GM19043 (cell line): ENCODE results near the gene CCDC88B.
"Not testable (repeated sequence)": the region's sequence is repeated elsewhere in the genome, so short reads cannot be mapped to it uniquely, and the experiment has no call there.

Experiments
- ATAC-seq: cut with Tn5 transposase; IDR thresholded peaks from one replicate; pipeline ENCODE4 v1.9.1; 2021; ENCODE audit warnings: low read depth; ENCODE audit not compliant: unreplicated experiment

Gene CCDC88B

DNA sequence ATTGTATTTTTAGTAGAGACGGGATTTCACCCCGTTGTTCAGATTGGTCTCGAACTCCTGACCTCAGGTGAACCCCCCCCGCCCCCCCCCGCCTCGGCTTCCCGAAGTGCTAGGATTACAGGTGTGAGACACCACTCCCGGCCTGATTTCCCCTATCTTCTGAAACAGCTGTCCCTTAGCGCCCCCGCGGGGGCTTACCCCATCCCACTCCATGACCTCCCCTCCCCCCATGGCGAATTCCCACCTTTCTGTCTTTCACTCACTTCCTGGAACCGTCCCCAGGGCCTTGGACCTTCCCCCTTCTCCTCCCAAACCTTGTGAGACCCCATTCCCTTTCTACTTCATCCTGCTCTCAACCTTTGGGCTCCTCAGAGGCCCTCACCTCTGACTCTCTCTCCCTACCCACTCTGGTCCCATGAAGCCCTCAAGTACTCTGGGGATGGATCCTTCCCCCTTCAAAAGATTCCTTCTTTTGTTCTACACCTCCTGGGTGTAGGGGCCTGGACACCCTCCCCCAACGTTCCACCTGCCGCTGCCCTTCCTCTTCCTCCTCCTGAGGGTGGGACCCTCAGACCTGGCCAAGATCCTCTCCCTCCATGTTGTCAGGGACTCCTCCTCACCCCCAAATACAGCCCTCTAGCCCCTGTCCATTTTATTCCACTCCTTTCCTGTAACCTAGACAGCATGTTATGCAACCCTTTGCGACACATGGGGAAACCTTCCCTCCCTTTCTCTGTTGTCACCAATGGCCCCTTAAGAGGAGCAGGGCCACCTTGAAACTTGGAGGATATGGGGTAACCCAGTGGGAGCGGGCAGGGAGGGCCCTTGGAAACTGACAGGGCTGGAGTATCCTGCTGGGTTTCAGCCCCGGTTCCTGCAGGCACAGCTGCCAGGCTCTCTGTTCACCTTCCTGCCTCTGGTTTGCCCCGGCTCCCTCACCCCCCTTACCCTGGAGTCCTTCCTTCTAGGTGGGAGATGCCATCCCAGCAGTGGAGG lies 20.9 kb upstream of the CCDC88B start:
- no peak for ATAC-seq

DNA sequence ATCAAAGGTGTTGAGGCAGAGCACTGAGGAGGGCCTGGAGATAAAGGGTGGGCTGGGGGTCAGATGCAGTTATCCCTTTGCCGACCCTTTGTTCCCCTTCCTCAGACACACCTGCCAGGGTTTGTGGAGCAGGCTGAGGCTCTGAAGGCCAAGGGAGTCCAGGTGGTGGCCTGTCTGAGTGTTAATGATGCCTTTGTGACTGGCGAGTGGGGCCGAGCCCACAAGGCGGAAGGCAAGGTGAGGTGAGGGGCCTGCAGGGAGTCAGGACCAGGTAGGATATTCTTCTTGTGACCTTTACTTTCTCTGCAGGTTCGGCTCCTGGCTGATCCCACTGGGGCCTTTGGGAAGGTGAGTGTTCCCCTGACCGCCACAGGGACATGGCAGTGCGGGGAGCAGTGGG lies 19.4 kb upstream of the CCDC88B start:
- no peak for ATAC-seq

DNA sequence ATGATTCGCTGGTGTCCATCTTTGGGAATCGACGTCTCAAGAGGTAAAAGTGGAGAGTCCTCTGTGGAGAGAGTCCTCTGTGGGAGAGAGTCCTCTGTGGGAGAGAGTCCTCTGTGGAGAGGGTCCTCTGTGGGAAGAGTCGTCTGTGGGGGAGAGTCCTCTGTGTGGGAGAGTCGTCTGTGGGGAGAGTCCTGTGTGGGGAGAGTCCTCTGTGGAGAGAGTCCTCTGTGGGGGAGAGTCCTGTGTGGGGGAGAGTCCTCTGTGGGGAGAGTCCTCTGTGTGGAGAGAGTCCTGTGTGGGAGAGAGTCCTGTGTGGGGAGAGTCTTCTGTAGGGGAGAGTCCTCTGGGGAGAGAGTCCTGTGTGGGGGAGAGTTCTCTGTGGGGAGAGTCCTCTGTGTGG lies 19.0 kb upstream of the CCDC88B start:
- ATAC-seq: no peak

DNA sequence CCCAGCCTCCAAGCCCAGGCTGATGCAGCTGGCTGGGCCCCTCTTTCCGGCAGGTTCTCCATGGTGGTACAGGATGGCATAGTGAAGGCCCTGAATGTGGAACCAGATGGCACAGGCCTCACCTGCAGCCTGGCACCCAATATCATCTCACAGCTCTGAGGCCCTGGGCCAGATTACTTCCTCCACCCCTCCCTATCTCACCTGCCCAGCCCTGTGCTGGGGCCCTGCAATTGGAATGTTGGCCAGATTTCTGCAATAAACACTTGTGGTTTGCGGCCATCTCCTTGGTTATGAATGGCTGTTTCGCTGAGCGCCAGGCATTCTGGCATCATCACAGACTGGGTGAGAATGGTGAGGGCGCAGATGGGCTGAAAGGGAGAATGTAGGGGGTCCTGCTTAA lies 18.5 kb upstream of the CCDC88B start:
- ATAC-seq: no peak

DNA sequence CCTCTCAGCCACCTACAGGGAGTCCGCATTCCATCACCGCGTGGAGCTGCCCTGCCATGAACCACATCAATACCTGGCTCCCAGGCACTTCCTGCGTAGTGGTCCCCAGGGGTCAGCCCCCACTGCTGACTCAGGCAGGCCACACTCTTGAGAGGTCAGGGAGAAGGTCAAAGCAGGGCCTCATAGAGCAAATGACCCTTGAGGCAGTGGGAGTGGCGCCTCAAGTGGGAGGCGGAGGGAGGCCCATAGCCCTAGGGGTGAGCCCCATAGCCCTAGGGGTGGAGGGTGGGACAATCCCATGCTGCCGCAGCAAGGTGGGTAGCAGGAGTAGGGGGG lies 17.1 kb upstream of the CCDC88B start:
- no peak for ATAC-seq

DNA sequence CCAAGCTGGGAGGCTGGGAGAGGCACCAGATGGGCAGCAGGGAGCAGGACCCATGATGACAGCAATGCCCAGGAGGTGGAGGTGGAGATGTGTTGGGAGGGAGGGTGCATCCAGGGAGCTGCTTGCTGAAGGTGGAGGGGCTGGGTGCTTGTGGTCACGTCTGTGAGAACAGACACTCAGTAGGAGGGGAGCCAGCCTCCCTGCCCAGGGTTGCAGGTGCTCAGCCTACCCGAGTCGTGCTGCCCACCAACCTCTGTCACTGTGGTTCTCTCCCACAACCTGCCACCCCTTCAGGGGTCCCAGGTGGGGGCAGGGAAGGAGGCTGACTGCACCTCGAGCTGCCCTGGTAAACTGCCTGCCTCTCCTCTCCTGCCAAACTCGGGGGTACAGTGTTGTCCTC lies 16.6 kb upstream of the CCDC88B start:
- no peak for ATAC-seq

DNA sequence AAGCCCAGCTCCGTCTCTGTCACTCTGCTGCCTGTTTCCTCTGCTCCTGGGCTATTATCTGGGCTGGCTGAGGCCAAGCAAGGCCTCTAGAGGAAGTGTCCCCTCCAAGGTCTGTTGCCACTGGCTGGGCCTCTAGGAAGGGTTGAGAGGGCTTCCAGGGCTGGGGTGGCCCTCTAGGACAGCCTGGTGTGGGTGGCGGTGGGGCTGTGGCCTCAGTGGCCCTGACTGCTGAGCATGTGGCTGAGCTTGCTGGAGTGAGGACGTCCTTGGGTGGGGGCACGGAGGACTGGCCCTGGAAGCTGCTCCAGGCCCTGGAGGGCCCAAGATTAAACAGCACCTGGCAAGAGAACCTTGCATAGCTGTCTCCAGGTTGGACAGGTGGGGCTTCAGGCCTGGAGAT lies 16.0 kb upstream of the CCDC88B start:
- not testable (repeated sequence) for ATAC-seq

DNA sequence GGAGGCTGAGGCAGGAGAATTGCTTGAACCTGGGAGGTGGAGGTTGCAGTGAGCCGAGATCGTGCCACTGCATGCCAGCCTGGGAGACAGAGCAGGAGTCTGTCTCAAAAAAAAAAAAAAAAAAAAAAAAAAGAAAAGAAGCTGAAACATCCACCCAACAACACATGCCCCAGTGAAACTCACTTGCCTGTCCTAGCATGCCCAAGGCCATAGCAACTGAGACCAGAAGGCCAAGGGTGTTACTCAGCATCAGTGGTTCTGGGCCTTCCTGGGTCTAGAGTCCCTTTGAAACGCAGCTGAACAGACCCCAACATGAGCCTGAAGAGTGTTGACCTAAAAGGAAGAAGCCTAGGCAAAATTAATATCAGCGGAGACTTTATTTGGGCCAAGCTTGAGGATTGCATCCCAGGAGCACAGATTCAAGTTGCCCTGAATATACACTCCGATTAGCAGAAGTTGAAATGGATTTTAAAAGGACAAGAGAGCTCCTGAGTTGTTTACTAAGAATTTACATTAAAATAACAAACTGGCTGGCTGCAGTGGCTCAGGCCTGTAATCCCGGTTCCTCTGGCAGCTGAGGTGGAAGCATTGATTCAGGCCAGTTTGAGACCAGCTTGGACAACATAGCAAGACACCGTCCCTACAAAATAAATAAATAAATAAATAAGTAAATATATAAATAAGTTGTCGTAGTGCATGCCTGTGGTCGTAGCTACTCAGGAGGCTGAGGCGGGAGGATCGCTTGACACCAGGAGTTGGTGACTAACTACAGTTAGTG lies 15.1 kb upstream of the CCDC88B start:
- ATAC-seq: no peak

DNA sequence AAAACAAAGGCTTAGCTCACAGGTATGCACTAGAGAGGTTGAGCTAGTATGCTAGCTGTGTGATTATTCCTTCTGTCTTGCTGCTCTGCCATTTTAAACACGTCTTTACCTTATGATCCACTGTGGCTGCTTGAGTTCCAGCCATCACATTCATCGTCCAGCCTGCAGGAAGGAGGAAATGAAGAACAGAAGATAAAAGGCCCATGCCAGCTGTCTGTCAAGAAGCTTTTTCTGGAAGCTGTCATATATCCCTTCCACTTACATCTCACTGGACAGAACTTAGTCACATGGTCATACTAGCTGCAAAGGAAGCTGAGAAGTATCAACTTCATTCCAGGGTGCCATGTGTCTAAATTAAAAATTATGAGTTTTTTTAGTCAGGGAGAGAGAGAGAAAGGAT lies 12.6 kb upstream of the CCDC88B start:
- no peak for ATAC-seq

DNA sequence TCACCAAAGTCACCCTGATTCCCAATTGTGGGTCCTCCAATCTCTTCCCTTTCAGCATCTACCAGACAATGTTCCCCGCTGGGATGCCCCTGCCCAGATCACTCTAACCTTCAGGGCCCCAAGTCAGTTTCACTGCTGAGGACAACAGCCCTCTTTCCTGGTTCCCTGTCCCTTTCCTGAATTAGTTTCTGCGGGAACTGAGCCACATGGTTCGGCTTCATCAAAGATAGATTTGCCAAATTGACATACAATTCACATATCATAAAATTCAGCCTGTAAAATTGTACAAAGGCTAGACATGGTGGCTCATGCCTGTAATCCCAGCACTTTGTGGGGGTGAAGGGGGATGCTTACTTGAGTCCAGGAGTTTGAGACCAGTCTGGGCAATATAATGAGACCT lies 12.0 kb upstream of the CCDC88B start:
- ATAC-seq: no peak

DNA sequence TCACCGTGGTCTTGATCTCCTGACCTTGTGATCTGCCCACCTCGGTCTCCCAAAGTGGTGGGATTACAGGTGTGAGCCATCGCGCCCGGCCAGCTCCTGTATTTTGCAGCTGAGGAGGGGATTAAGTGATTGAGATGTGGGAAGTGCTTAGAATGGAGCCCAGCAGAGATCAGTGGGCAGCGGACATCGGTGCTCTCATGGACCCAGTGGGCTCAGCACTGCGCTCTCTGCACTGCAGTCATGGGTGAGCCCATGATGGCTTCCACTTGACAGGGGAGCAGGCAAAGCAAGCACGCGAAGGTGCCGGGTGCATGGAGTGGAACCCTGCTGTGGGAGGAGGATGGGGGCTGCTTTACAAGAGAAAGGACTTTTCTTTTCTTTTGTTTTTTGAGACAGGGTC lies 9.1 kb upstream of the CCDC88B start:
- ATAC-seq: no peak

DNA sequence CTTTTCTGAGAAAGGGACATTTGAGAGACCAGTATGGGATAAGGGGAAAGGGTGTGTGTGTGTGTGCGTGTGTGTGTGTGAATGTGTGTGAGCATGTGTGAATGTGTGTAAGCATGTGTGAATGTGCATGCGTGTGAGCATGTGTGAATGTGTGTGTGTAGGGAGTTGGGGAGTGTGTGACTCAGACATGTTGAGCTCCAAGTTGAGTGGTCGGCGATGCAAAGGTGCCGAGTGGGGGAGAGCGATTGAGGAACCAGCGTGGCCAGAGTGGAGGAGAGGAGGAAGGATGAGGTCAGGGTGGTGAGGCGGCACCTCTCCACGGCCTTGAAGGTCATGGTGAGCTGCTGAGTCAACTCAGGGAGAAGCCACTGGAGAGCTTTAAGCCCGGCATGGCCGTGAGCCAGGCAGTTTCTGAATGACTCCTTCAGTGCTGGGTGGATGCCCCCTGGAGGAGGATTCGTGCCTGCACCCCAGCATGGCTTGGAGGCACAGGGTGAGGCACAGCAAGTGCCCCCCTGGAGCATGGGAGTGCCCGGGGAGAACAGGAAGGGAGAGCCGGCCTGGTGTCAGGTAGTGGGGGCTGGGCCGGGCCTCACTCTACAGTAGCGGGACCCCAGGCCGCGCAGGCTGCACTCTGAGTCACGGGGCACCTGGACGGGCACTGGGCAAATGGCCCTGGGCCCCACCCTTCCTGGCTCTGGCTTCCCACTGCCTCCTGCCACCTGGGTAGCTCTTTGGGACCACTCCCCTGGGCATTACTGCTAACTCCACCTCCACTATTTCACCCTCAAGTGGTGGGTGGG lies 8.2 kb upstream of the CCDC88B start:
- peak; percentile 44 for ATAC-seq

DNA sequence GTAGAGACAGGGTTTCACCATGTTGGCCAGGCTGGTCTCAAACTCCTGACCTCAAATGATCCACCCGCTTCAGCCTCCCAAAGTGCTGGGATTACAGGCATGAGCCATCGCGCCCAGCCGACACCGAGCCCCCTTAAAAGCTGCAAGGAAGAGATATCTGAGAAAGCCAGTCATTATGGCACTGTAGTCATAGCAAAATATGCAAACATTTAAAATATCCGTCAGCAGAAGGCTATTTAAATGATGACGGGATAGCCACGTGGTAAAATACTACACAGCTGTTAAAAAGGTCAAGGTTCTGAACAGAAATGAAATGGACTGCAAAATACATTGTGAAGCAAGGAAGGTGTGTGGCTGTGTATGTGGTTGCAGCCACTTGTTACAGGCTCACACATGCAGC lies 6.4 kb upstream of the CCDC88B start:
- ATAC-seq: no peak

DNA sequence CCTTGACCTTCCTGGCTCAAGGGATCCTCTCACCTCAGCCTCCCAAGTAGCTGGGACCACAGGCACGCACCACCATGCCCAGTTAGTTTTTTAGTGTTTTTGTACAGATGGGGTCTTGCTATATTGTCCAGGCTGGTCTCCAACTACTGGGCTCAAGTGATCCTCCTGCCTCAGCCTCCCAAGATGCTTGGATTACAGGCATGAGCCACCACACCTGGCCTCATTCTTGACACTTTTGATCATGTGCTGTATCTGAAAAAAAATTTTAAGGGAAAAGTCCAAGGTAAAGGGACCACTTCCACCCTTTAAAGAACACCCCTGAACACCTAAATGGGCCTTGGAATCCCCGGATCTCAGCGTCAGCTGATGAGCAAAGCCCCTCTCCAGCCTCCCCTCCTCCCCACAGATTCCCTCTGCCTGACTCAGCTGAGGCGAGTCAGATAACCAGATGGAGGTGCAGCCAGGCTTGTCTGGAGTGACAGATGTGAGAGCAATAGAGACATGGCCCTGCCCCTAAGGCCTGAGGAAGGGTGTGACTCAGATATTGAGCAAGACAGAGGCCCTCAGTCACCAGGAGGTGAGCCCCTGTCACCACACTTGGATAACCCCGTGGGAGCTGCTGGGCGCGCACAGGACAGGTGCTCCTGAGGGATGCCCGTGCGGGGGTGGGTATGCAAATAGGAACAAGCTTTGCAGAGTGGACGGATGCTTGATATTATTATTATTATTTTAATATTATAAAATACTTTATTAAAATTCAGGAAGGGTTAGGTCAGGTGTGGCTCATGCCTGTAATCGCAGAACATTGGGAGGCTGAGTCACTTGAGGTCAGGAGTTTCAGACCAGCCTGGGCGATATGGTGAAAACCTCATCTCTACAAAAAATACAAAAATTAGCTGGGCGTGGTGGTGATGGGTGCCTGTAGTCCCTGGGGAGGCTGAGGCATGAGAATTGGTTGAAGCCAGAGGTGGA lies 5.0 kb upstream of the CCDC88B start:
- peak; percentile 82 for ATAC-seq

DNA sequence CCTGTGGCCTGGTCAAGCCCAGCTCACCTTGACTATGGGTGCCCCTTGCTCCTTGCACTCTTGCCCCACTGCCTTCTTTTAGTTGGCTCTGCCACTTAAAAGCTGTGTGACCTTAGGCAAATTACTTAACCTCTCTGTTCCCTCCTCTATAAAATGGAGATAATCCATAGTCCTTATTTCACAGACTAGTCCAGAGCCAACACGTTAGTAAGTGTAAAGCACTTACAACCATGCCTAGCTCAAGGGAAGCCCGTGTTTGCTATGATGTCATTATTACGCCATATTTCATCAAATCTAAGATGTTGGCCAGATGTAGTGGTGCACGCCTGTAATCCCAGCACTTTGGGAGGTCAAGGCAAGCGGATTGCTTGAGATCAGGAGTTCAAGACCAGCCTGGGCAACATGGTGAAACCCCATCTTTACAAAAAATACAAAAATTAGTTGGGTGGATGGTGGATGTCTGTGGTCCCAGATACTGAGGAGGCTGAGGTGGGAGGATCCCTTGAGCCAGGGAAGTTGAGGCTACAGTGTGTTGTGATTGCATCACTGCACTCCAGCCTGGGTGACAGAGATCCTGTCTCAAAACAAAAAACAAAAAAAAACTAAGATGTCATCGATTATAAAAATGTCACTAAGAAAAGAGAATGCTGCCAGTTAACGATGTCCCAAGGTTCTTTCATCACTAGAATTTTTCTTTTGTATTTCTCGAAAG lies 2.3 kb upstream of the CCDC88B start:
- ATAC-seq: no peak

DNA sequence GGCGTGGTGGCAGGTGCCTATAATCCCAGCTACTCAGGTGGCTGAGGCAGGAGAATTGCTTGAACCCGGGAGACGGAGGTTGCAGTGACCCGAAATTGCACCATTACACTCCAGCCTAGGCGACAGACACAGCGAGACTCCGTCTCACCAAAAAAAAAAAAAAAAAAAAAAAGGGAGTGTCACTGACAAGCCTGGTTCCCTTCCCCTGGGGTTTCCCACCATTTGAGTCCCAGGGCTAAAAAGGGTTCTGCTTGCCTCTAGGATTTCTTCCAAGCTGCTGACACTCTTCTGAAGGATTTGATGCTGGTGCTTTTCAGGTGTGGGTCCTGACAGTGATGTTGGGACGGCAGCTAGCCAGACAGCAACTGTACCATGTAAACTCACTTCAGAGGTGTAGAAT lies 1.3 kb upstream of the CCDC88B start:
- ATAC-seq: no peak

DNA sequence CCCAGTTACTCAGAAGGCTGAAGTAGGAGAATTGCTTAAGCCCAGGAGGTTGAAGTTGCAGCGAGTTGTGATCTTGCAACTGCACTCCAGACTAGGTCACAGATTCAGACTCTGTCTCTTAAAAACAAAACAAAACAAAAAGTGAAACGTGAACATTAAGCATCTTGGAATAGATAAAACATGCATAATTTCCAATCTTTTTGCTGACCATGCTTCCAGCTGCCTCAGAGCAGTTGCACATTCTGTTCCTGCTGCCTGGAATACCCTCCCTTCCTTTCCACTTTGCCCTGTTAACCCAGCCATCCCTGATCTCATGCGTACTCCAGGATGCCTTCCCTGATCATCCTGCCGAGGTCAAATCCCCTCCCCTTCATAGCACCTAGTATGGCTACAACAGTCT lies 718 bp upstream of the CCDC88B start:
- ATAC-seq: no peak

DNA sequence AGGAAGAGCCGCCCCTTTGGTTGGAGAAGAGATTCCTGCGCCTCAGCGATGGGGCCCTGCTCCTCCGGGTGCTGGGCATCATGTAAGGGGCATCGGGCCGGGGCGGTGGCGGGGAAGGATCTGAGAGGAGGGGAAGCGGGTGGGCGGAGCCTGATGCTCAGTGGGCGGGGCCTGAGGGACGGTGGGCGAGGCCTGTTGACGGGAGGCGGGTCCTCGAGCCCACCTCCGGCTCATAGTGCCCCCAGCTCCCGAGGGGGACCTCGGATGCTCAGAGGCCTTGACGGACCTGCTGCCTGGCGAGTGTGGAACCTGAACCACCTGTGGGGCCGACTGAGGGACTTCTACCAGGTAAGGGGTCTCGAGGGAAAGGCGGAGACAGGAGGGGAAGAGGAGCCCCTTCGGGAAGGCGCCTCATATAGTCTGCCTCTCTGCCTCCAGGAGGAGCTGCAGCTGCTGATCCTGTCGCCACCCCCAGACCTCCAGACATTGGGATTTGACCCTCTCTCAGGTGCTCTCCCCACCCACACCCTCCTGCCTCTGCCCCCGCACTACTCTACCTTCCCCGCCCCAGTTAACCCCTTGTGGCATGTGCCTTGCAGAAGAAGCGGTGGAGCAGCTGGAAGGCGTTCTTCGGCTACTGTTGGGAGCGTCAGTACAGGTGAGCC lies 799 bp downstream of the CCDC88B start:
- no peak for ATAC-seq

DNA sequence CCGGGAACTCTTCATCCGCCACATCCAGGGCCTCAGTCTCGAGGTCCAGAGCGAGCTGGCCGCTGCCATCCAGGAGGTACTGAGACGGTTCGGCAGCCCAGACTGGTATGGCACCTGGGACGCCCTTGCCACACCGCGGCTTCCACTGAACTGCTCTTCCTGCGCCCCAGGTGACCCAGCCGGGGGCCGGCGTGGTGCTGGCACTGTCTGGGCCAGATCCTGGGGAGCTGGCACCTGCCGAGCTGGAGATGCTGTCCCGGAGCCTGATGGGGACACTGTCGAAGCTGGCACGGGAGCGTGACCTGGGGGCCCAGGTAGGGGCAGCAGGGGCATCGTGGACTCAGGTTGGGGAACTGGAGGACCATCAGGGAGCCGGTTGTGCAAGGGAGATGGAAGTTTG lies 1.4 kb downstream of the CCDC88B start:
- no peak for ATAC-seq
